Tibial nerve (tissue), 4 donors: Measurements from ENCODE around the gene ATG10.

Experiments used
- CTCF ChIP-seq, 5 experiments: fragments of 200-600 bp in 3 of 5; fragments of 450-650 bp in 2 of 5; sonication (generic) in 3 of 5; IDR thresholded peaks; one replicate each; pipeline ENCODE4 v1.5.1; 2016 to 2019; ENCODE audit warnings: antibody characterized with exemption in 5 of 5, mild to moderate bottlenecking in 3 of 5, moderate library complexity in 2 of 5
- EP300 ChIP-seq, 2 donors: sonication (generic); formaldehyde crosslinking; IDR thresholded peaks; one replicate each; pipeline ENCODE4 v1.6.1; 2017; ENCODE audit warnings: antibody characterized with exemption in 2 of 2, mild to moderate bottlenecking in 1 of 2
- POLR2A ChIP-seq, 2 donors: fragments of 450-650 bp; IDR thresholded peaks; one replicate each; pipeline ENCODE4 v1.6.1; 2017; ENCODE audit warnings: antibody characterized with exemption in 2 of 2, mild to moderate bottlenecking in 2 of 2, moderate library complexity in 2 of 2

GRCh38 chr5:81980598-81981260 lies 8.9 kb downstream of the ATG10 start:
- TF ChIP-seq CTCF (IDR thresholded peaks at IDR 0.05) (no peak), POLR2A (IDR thresholded peaks at IDR 0.05) (no peak), EP300 (IDR thresholded peaks at IDR 0.05) (no peak)
